T-cell (primary cell): Measurements from ENCODE around the gene B4GALNT3. TPM values are rescaled to one million over a fixed set of nuclear protein-coding genes. Genes with fewer than 3 reads are reported as not detected.

Source experiments
- ATAC-seq, 4 experiments: fragments of 200-7000 bp in 3 of 4; fragments of 150-1000 bp in 1 of 4; cut with Tn5 transposase; replicated peaks in 1 of 4; 1 replicate in 3 of 4; 2 replicates in 1 of 4; pipeline ENCODE4 v1.10.0; 2021; ENCODE audit warnings: moderate library complexity in 3 of 4, mild to moderate bottlenecking in 2 of 4, moderate number of reproducible peaks in 1 of 4
- CTCF ChIA-PET, 2 donors: fragments of 300-600 bp; sonication (Branson Sonifier 250); formaldehyde crosslinking; loops; one replicate each; lab custom pipeline; 2022; ENCODE audit warnings: antibody characterized with exemption in 2 of 2; lab: Charles Lee
- POLR2A ChIA-PET, 2 donors: fragments of 300-600 bp; sonication (Branson Sonifier 250); formaldehyde crosslinking; loops; one replicate each; lab custom pipeline; 2022; ENCODE audit warnings: antibody characterized with exemption in 2 of 2; lab: Charles Lee
- DNase-seq, 35 experiments: peaks; one replicate each; pipeline versions ENCODE4 v3.0.0 to v3.0.0-alpha.2; 2013 to 2023
- H3K27ac ChIP-seq: one replicate; pipeline ENCODE4 v1.5.1; 2013; ENCODE audit warnings: low read length
- H3K27me3 ChIP-seq, 2 experiments: replicated peaks in 1 of 2; 1 replicate in 1 of 2; 2 replicates in 1 of 2; pipeline versions ENCODE4 v1.6.1 to v1.7.0; 2013; ENCODE audit warnings: low read length in 1 of 2, mixed read lengths in 1 of 2; ENCODE audit not compliant: control insufficient read depth in 2 of 2, insufficient read depth in 2 of 2; ENCODE audit errors: extremely low read depth in 1 of 2
- H3K36me3 ChIP-seq, 2 donors: 1 replicate in 1 of 2; 2 replicates in 1 of 2; pipeline versions ENCODE4 v1.6.1 to v1.7.0; 2013; ENCODE audit warnings: low read length in 1 of 2; ENCODE audit not compliant: control insufficient read depth in 2 of 2, insufficient read depth in 1 of 2; ENCODE audit errors: extremely low read depth in 1 of 2
- H3K4me1 ChIP-seq, 2 experiments: 1 replicate in 1 of 2; 2 replicates in 1 of 2; pipeline versions ENCODE4 v1.6.1 to v1.7.0; 2013; ENCODE audit warnings: low read length in 2 of 2, mixed read lengths in 1 of 2; ENCODE audit not compliant: insufficient read depth in 2 of 2, control insufficient read depth in 1 of 2; ENCODE audit errors: extremely low read depth in 1 of 2
- H3K4me3 ChIP-seq, 2 donors: 1 replicate in 1 of 2; 2 replicates in 1 of 2; pipeline versions ENCODE4 v1.5.1 to v1.7.0; 2013; ENCODE audit warnings: mild to moderate bottlenecking in 2 of 2, low read length in 1 of 2, moderate library complexity in 1 of 2; ENCODE audit not compliant: control insufficient read depth in 1 of 2; ENCODE audit errors: extremely low read depth in 1 of 2
- H3K9me3 ChIP-seq: 2 replicates; pipeline ENCODE4 v1.7.0; 2013
- H3K27ac Mint-ChIP-seq, 2 donors: one replicate each; pipeline ENCODE4 v1.8.0; 2020 to 2021; ENCODE audit warnings: mild to moderate bottlenecking in 2 of 2, mixed read lengths in 2 of 2
- H3K27me3 Mint-ChIP-seq, 2 donors: one replicate each; pipeline ENCODE4 v1.8.0; 2021 to 2022; ENCODE audit warnings: mixed read lengths in 2 of 2
- H3K36me3 Mint-ChIP-seq: one replicate; pipeline ENCODE4 v1.8.0; 2021; ENCODE audit warnings: mixed read lengths
- H3K4me1 Mint-ChIP-seq, 3 donors: one replicate each; pipeline ENCODE4 v1.8.0; 2020 to 2022; ENCODE audit warnings: mixed read lengths in 3 of 3, mild to moderate bottlenecking in 1 of 3
- H3K4me3 Mint-ChIP-seq, 3 donors: one replicate each; pipeline ENCODE4 v1.8.0; 2020 to 2022; ENCODE audit warnings: mild to moderate bottlenecking in 3 of 3, mixed read lengths in 3 of 3, moderate library complexity in 3 of 3
- H3K9me3 Mint-ChIP-seq, 3 donors: one replicate each; pipeline ENCODE4 v1.8.0; 2020 to 2022; ENCODE audit warnings: mixed read lengths in 3 of 3
- WGBS: methylation state at CpG from one replicate; pipeline ENCODE4 v1.1.5; 2013; ENCODE audit warnings: missing lambda C conversion rate; ENCODE audit not compliant: insufficient coverage; 5-methylcytosine and 5-hydroxymethylcytosine counted together
- total RNA-seq, 35 experiments: library from RNA in 6 of 35; stranded (reverse) in 6 of 35; fragments of 120-200 nt in 1 of 35; gene quantifications; one replicate each; pipeline versions ENCODE4 v1.2.1 to v1.2.4 and lab custom pipeline; 2013 to 2026

Gene B4GALNT3
- total RNA-seq, 5 donors from 2014 or later (not counting 1 experiment from before 2014, with no cell fraction given) = 0.70 to 3.8 (median 2.0) TPM

DNA sequence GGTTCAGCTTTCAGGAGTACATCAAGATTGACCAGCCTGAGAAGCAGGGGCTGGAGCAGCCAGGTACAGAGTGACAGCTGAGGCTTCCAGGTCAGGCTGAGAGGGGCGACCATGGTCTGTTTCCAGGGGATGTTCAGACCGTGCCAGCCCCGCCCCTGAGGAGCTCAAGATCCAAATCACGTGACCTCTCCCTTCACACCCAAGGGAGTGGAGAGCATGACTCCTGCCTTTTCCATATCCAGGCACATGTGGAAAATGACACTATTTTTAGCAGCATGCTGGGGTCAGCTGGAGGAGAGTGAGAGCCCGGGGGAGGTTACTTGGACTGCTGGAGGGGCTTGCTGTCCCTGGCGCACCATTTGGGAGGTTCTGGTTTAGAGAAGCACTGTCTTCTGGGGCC is 92.7 kb downstream of the B4GALNT3 start:
- Histone ChIP-seq H3K36me3 (no peaks in the 10 kb centered on the region), H3K27me3 (peaks cover 0 to 4% of the 10 kb centered on the region in 2 experiments), H3K9me3 (no peaks in the 10 kb centered on the region), H3K27ac (no peak overlapping the region), H3K4me1 (peaks cover 21 to 36% of the 10 kb centered on the region in 2 experiments), H3K4me3 (no peak overlapping the region)
- POLR2A ChIA-PET = no interaction called here
- Mint-ChIP-seq H3K36me3 (no peaks in the 10 kb centered on the region), H3K4me1 (peaks cover 37 to 60% (median 46%) of the 10 kb centered on the region in 3 donors), H3K4me3 (peak overlapping the region in 1 of 3 donors; percentile 69), H3K27ac (peak overlapping the region in 1 of 2 donors; percentile 92), H3K27me3 (no peaks in the 10 kb centered on the region), H3K9me3 (no peaks in the 10 kb centered on the region)
- WGBS = 90% methylated on average over 2 of the region's 6 CpGs
- ATAC-seq (no peak), DNase-seq (no peak)
- CTCF ChIA-PET = no interaction called here

DNA sequence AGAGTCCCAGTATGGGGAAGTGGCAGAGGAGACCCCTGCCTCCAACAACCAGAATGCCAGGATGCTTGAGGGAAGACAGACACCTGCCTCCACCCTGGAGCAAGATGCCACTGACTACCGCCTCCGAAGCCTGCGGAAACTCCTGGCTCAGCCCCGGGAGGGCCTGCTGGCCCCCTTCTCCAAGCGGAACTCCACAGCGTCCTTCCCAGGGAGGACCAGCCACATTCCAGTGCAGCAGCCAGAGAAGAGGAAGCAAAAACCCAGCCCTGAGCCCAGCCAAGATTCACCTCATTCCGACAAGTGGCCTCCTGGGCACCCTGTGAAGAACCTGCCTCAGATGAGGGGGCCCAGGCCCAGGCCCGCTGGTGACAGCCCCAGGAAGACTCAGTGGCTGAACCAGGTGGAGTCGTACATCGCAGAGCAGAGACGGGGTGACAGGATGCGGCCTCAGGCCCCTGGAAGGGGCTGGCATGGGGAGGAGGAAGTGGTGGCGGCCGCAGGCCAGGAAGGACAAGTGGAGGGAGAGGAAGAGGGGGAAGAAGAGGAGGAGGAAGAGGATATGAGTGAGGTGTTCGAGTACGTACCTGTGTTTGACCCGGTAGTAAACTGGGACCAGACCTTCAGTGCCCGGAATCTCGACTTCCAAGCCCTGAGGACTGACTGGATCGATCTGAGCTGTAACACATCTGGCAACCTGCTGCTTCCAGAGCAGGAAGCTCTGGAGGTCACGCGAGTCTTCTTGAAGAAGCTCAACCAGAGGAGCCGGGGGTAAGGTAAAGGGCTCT is 93.7 kb downstream of the B4GALNT3 start:
- Mint-ChIP-seq H3K9me3 (no peaks in the 10 kb centered on the region), H3K27me3 (no peaks in the 10 kb centered on the region), H3K27ac (peak overlapping the region; percentile 73 to 92), H3K36me3 (no peaks in the 10 kb centered on the region), H3K4me3 (peak overlapping the region; percentile 17 to 72 (median 69)), H3K4me1 (peaks cover 37 to 60% (median 46%) of the 10 kb centered on the region in 3 donors)
- Histone ChIP-seq H3K4me3 (peak overlapping the region in 1 of 2 donors; percentile 44), H3K36me3 (no peaks in the 10 kb centered on the region), H3K4me1 (peaks cover 21 to 36% of the 10 kb centered on the region in 2 experiments), H3K27me3 (no peaks in the 10 kb centered on the region), H3K9me3 (no peaks in the 10 kb centered on the region), H3K27ac (peak overlapping the region; percentile 37)
- ChIA-PET CTCF (interaction anchor here in 1 of 2 donors (0.6 kb wide), 1 partner anchor 267 kb away, joined by 8 read pairs; no protein-coding TSS in a partner anchor), POLR2A (interaction anchor here in 1 of 2 donors (0.8 kb wide), 1 partner anchor 765 kb away, joined by 3 read pairs; no protein-coding TSS in a partner anchor)
- DNase-seq = peak in 22 of 35 experiments; percentile 17 to 66 (median 40)
- 45% methylated on average over 23 of the region's 23 CpGs for WGBS
- ATAC-seq = peak; percentile 61 to 87 (median 70)

DNA sequence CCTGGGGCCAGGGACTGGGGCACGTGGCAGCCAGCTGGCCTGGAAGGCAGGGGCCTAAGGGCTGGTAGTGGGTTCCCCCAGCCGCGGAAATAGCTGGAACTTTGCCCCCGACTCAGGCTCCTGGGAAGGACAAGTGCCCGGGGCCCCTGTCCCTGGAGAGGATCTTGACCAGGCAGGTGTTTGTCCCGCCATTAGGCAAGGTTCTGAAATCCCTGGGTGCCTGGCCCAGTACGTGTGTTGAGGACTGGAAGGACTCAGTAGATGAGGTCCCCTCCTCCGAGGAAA is 94.2 kb downstream of the B4GALNT3 start:
- POLR2A ChIA-PET = interaction anchor here (0.6 to 0.8 kb wide), 2 partner anchors 97 to 764 kb away, joined by 3 read pairs; no protein-coding TSS in a partner anchor

DNA sequence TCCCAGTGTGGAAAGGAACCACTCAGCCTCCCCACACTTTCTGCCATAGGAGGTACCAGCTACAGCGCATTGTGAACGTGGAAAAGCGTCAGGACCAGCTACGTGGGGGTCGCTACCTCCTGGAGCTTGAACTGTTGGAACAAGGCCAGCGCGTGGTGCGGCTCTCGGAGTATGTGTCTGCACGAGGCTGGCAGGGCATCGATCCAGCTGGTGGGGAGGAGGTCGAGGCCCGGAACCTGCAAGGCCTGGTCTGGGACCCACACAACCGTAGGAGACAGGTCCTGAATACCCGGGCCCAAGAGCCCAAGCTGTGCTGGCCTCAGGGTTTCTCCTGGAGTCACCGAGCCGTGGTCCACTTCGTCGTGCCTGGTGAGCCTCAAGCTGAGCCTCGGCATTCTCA is 96.8 kb downstream of the B4GALNT3 start:
- DNase-seq (no peak), ATAC-seq (no peak)
- Mint-ChIP-seq H3K27ac (peak overlapping the region in 1 of 2 donors; percentile 28), H3K9me3 (no peaks in the 10 kb centered on the region), H3K4me1 (peaks cover 51 to 54% (median 51%) of the 10 kb centered on the region in 3 donors), H3K4me3 (no peak overlapping the region), H3K27me3 (no peaks in the 10 kb centered on the region), H3K36me3 (no peaks in the 10 kb centered on the region)
- Histone ChIP-seq H3K9me3 (no peaks in the 10 kb centered on the region), H3K4me3 (no peak overlapping the region), H3K36me3 (no peaks in the 10 kb centered on the region), H3K4me1 (peaks cover 31 to 48% of the 10 kb centered on the region in 2 experiments), H3K27ac (no peak overlapping the region), H3K27me3 (no peaks in the 10 kb centered on the region)
- POLR2A ChIA-PET = no interaction called here
- WGBS = 98% methylated on average over 20 of the region's 20 CpGs
- CTCF ChIA-PET = interaction anchor here in 1 of 2 donors (1.1 kb wide), 1 partner anchor 10 kb away, joined by 3 read pairs; no protein-coding TSS in a partner anchor

More for the DNA sequence above, 94.2 kb downstream of the B4GALNT3 start:
- Mint-ChIP-seq H3K27me3 (no peaks in the 10 kb centered on the region), H3K4me1 (peaks cover 36 to 57% (median 46%) of the 10 kb centered on the region in 3 donors), H3K36me3 (no peaks in the 10 kb centered on the region), H3K27ac (peak overlapping the region in 1 of 2 donors; percentile 92), H3K4me3 (peak overlapping the region in 2 of 3 donors; percentile 69 to 72), H3K9me3 (no peaks in the 10 kb centered on the region)
- Histone ChIP-seq H3K36me3 (no peaks in the 10 kb centered on the region), H3K27ac (peak overlapping the region; percentile 37), H3K9me3 (no peaks in the 10 kb centered on the region), H3K4me3 (peak overlapping the region in 1 of 2 donors; percentile 44), H3K27me3 (no peaks in the 10 kb centered on the region), H3K4me1 (peaks cover 21 to 36% of the 10 kb centered on the region in 2 experiments)
- 75% methylated on average over 8 of the region's 8 CpGs for WGBS
- no peak for ATAC-seq
- CTCF ChIA-PET = interaction anchor here in 1 of 2 donors (0.6 to 0.7 kb wide), 2 partner anchors 13 to 266 kb away, joined by 8 to 9 read pairs; no protein-coding TSS in a partner anchor
- DNase-seq = no peak

DNA sequence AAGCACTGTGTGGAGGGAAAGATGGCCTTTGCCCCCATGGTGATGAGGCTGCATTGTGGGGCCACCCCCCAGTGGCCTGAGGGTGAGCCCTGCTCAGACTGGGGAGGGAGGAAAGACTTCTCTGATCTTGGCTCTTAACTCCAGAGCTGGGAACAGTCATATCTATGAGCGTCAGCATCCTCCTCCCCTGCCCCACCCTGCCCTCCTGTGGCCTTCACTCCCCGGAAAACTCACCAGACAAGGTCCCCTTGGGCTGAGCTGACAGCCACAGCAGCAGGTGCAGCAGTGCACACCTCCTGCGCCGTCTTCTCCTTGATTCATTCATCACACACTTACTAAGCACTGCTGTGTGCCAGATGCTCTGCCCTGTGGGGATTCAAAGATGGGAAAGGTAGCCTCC is 98.8 kb downstream of the B4GALNT3 start:
- H3K27ac Mint-ChIP-seq = no peak overlapping the region
- peaks cover 35 to 48% of the 10 kb centered on the region in 2 experiments for H3K4me1 ChIP-seq
- H3K9me3 ChIP-seq = no peaks in the 10 kb centered on the region
- ChIA-PET CTCF (interaction anchor here in 1 of 2 donors (0.6 to 0.8 kb wide), 2 partner anchors 10 to 11 kb away, joined by 3 to 4 read pairs; no protein-coding TSS in a partner anchor), POLR2A (interaction anchor here in 1 of 2 donors (0.7 kb wide), 1 partner anchor 97 kb away, joined by 3 read pairs; no protein-coding TSS in a partner anchor)
- no peak for ATAC-seq
- no peak overlapping the region for H3K4me3 ChIP-seq
- peaks cover 49 to 54% (median 50%) of the 10 kb centered on the region in 3 donors for H3K4me1 Mint-ChIP-seq
- H3K36me3 ChIP-seq = no peaks in the 10 kb centered on the region
- H3K4me3 Mint-ChIP-seq = no peak overlapping the region
- H3K36me3 Mint-ChIP-seq = no peaks in the 10 kb centered on the region
- H3K9me3 Mint-ChIP-seq = no peaks in the 10 kb centered on the region
- 53% methylated on average over 2 of the region's 4 CpGs for WGBS
- H3K27me3 ChIP-seq = no peaks in the 10 kb centered on the region
- H3K27ac ChIP-seq = no peak overlapping the region
- DNase-seq = no peak
- H3K27me3 Mint-ChIP-seq = no peaks in the 10 kb centered on the region

DNA sequence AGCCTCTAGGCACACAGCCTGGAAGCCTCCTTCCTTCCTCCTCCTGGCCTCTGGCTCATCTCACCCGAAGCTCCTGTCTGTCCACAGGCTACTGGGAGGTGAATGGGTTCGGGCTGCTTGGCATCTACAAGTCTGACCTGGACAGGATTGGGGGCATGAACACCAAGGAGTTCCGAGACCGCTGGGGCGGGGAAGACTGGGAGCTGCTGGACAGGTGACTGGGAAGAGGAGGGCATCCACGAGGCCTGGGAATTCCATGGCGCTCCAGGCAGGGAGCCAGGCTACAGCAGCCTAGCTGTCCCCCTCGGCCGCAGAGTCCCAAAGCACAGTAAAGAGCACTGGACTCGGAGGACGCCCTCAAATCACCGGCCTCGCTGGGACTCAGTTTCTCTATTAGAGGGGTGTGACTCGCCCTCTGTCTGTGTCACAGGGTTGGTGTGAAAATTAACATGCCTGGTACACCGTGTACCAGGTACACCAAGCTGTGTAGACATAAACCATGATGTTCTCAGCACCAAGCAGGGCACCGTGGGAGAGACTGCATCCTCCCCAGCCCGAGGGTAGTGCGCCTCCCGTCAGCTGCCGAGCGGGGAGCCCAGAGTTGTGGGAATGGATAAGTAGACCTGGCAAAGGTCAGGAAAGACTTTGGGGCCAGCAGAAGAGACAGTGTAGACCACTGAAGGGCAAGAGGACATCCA is 99.6 kb downstream of the B4GALNT3 start:
- peaks cover 50 to 57% (median 52%) of the 10 kb centered on the region in 3 donors for H3K4me1 Mint-ChIP-seq
- no peak overlapping the region for H3K27ac ChIP-seq
- DNase-seq = no peak
- H3K27me3 Mint-ChIP-seq = no peaks in the 10 kb centered on the region
- ChIA-PET CTCF (interaction anchor here in 1 of 2 donors (0.6 to 0.8 kb wide), 3 partner anchors 9 to 12 kb away, joined by 3 to 4 read pairs (median 3); no protein-coding TSS in a partner anchor), POLR2A (interaction anchor here in 1 of 2 donors (0.5 to 0.7 kb wide), 2 partner anchors 14 to 97 kb away, joined by 3 to 4 read pairs; no protein-coding TSS in a partner anchor)
- no peak overlapping the region for H3K4me3 ChIP-seq
- H3K27ac Mint-ChIP-seq = peak overlapping the region; percentile 67
- H3K4me1 ChIP-seq = peaks cover 35 to 48% of the 10 kb centered on the region in 2 experiments
- H3K36me3 ChIP-seq = no peaks in the 10 kb centered on the region
- peak overlapping the region in 1 of 3 donors; percentile 77 for H3K4me3 Mint-ChIP-seq
- 88% methylated on average over 17 of the region's 21 CpGs for WGBS
- no peaks in the 10 kb centered on the region for H3K9me3 Mint-ChIP-seq
- no peaks in the 10 kb centered on the region for H3K36me3 Mint-ChIP-seq
- no peak for ATAC-seq
- H3K27me3 ChIP-seq = no peaks in the 10 kb centered on the region
- H3K9me3 ChIP-seq = no peaks in the 10 kb centered on the region
